Transverse colon (tissue), 4 donors: ENCODE measurements around the gene PAK4.
"Not testable (repeated sequence)": the region's sequence is repeated elsewhere in the genome, so short reads cannot be mapped to it uniquely, and the experiment has no call there.

Experiments used
- CTCF ChIP-seq, 5 experiments: fragments of 200-600 bp in 3 of 5; fragments of 450-650 bp in 2 of 5; sonication (generic) in 3 of 5; IDR thresholded peaks; 1 replicate in 2 of 5; 2 replicates in 3 of 5; pipeline ENCODE4 v1.5.1; 2016 to 2017; ENCODE audit warnings: antibody characterized with exemption in 5 of 5, inconsistent platforms in 3 of 5, mild to moderate bottlenecking in 2 of 5, moderate library complexity in 1 of 5
- EP300 ChIP-seq: sonication (generic); formaldehyde crosslinking; IDR thresholded peaks from one replicate; pipeline ENCODE4 v1.6.1; 2017; ENCODE audit warnings: antibody characterized with exemption, low read depth
- POLR2AphosphoS5 ChIP-seq, 3 donors: sonication (generic); formaldehyde crosslinking; IDR thresholded peaks; one replicate each; pipeline ENCODE4 v1.6.1; 2016; ENCODE audit warnings: antibody characterized with exemption in 3 of 3

- TF ChIP-seq CTCF (IDR thresholded peaks at IDR 0.05); EP300; POLR2AphosphoS5 (IDR thresholded peaks at IDR 0.05): not testable (repeated sequence)
These were observed 8.6 kb upstream of the PAK4 start for GRCh38 chr19:39117023-39117422.
